K562 (cell line): ENCODE measurements around the gene TTC39B. TPM values are rescaled to one million over a fixed set of nuclear protein-coding genes. Genes with fewer than 3 reads are reported as not detected.

Source experiments
- ATAC-seq: fragments of 200-7000 bp; cut with Tn5 transposase; 3 replicates; pipeline ENCODE4 v1.9.1; 2020; ENCODE audit warnings: moderate library complexity
- BruUV-seq: library from RNA; stranded (reverse); fragments of 400-500 nt; replicated peaks from 2 replicates; lab custom pipeline; 2021; lab: Mats Ljungman, UMichigan
- CTCF ChIA-PET: fragments of 300-600 bp; formaldehyde crosslinking; extraction: SDS; loops from one replicate; lab custom pipeline; 2021; ENCODE audit warnings: low intra/inter-chr PET ratio; lab: Yijun Ruan, JAX
- POLR2A ChIA-PET: fragments of 300-600, 350-650 bp; sonication (Branson Sonifier 250); formaldehyde crosslinking; extraction: SDS; loops from one replicate; lab custom pipeline; 2021; ENCODE audit warnings: antibody characterized with exemption, inconsistent platforms; lab: Yijun Ruan, JAX
- DNase-seq, 4 experiments: peaks; one replicate each; pipeline versions ENCODE4 v3.0.0 to v3.0.0-alpha.2; 2011 to 2018; ENCODE audit warnings: low spot score in 3 of 4, mixed read lengths in 3 of 4; ENCODE audit errors: extremely low read depth in 1 of 4
- FAIRE-seq: peaks from 2 replicates; lab custom pipeline; 2011; peaks lifted over from hg19 to GRCh38; lab: Jason Lieb, UNC
- H2AFZ ChIP-seq: 2 replicates; pipeline ENCODE4 v1.6.0; 2011; ENCODE audit warnings: low read depth, low read length, control low read depth, inconsistent platforms
- H3K27ac ChIP-seq: fragments of 200-600 bp; 3 replicates; pipeline ENCODE4 v1.8.0; 2011; ENCODE audit warnings: low read depth, mild to moderate bottlenecking, control low read depth, inconsistent platforms, low read length, moderate library complexity, mixed read lengths; ENCODE audit errors: extremely low read depth
- H3K27me3 ChIP-seq, 2 experiments: fragments of 300-600 bp in 1 of 2; 2 replicates in 1 of 2; 3 replicates in 1 of 2; pipeline versions ENCODE4 v1.6.0 to v1.8.0; 2011; ENCODE audit warnings: inconsistent platforms in 2 of 2, low read length in 2 of 2, mild to moderate bottlenecking in 1 of 2, mixed read lengths in 1 of 2, moderate library complexity in 1 of 2; ENCODE audit not compliant: control insufficient read depth in 2 of 2, insufficient read depth in 2 of 2
- H3K36me3 ChIP-seq: fragments of 300-600 bp; 3 replicates; pipeline ENCODE4 v1.8.0; 2011; ENCODE audit warnings: mild to moderate bottlenecking, low read length, inconsistent platforms; ENCODE audit not compliant: control insufficient read depth, insufficient read depth
- H3K4me1 ChIP-seq, 2 experiments: fragments of 200-600 bp in 1 of 2; replicated peaks in 1 of 2; 2 replicates in 1 of 2; 3 replicates in 1 of 2; pipeline versions ENCODE4 v1.5.1 to v1.8.0; 2011; ENCODE audit warnings: inconsistent platforms in 2 of 2, low read length in 2 of 2, mild to moderate bottlenecking in 1 of 2, mixed read lengths in 1 of 2, moderate library complexity in 1 of 2; ENCODE audit not compliant: control insufficient read depth in 2 of 2, insufficient read depth in 2 of 2
- H3K4me2 ChIP-seq: 2 replicates; pipeline ENCODE4 v1.6.1; 2011; ENCODE audit warnings: low read length, control low read depth, inconsistent platforms, mixed read lengths; ENCODE audit not compliant: insufficient read depth
- H3K4me3 ChIP-seq: fragments of 200-600 bp; sonication (generic), shearing (Covaris generic); 2 replicates; pipeline ENCODE4 v1.5.1; 2016; ENCODE audit warnings: control low read depth, inconsistent platforms
- H3K79me2 ChIP-seq: fragments of 200-600 bp; 3 replicates; pipeline ENCODE4 v1.8.0; 2011; ENCODE audit warnings: low read length, inconsistent platforms; ENCODE audit not compliant: control insufficient read depth, insufficient read depth
- H3K9ac ChIP-seq, 2 experiments: 2 replicates each; pipeline versions ENCODE4 v1.6.0 to v1.6.1; 2011; ENCODE audit warnings: low read depth in 2 of 2, low read length in 2 of 2, control low read depth in 1 of 2, inconsistent platforms in 1 of 2, mild to moderate bottlenecking in 1 of 2, mixed read lengths in 1 of 2; ENCODE audit not compliant: insufficient read depth in 1 of 2
- H3K9me1 ChIP-seq: one replicate; pipeline ENCODE4 v1.6.0; 2011; ENCODE audit warnings: inconsistent platforms, mild to moderate bottlenecking, low read length, moderate library complexity; ENCODE audit not compliant: control insufficient read depth, insufficient read depth
- H3K9me3 ChIP-seq: replicated peaks from 2 replicates; pipeline ENCODE4 v1.5.1; 2011; ENCODE audit warnings: low read depth, low read length, inconsistent platforms; ENCODE audit not compliant: control insufficient read depth, insufficient read depth
- H4K20me1 ChIP-seq: replicated peaks from 2 replicates; pipeline ENCODE4 v1.6.1; 2011; ENCODE audit warnings: low read length, inconsistent platforms, mixed read lengths; ENCODE audit not compliant: control insufficient read depth, insufficient read depth
- BMI1 ChIP-seq: fragments of 150-350 bp; IDR thresholded peaks from 2 replicates; pipeline ENCODE4 v1.6.1; 2014; ENCODE audit warnings: low read length
- BRD4 ChIP-seq: fragments of 200-600 bp; sonication (generic); IDR thresholded peaks from 2 replicates; pipeline ENCODE4 v1.6.1; 2017; ENCODE audit warnings: inconsistent platforms
- BRF2 ChIP-seq: IDR thresholded peaks from 3 replicates; pipeline ENCODE4 v1.6.1; 2011; ENCODE audit warnings: borderline replicate concordance, mild to moderate bottlenecking; ENCODE audit not compliant: insufficient read length, insufficient read depth
- CUX1 ChIP-seq: fragments of 200-800 bp; sonication (Bioruptor generic); IDR thresholded peaks from 2 replicates; pipeline ENCODE4 v1.6.1; 2016; ENCODE audit warnings: missing genetic modification characterization, missing compliant biosample characterization
- CXXC5 ChIP-seq: fragments of 250-450 bp; sonication (Bioruptor Pico); IDR thresholded peaks from 2 replicates; pipeline ENCODE4 v1.8.0; 2022; ENCODE audit warnings: inconsistent platforms, mild to moderate bottlenecking, moderate library complexity
- DIDO1 ChIP-seq: fragments of 450-650 bp; IDR thresholded peaks from 2 replicates; pipeline ENCODE4 v1.6.1; 2016; ENCODE audit warnings: low read depth, missing biosample characterization, missing genetic modification characterization
- HMG20A ChIP-seq: fragments of 450-650 bp; formaldehyde crosslinking; conservative IDR thresholded peaks from 2 replicates; pipeline ENCODE4 v1.4.0; 2020; ENCODE audit warnings: mild to moderate bottlenecking, mixed read lengths
- LEF1 ChIP-seq: fragments of 450-650 bp; IDR thresholded peaks from 2 replicates; pipeline ENCODE4 v1.6.1; 2016; ENCODE audit warnings: mild to moderate bottlenecking
- NCOA2 ChIP-seq, 2 experiments: fragments of 450-650 bp; IDR thresholded peaks; 2 replicates each; pipeline ENCODE4 v1.6.1; 2018; ENCODE audit warnings: mild to moderate bottlenecking in 2 of 2, moderate library complexity in 1 of 2; ENCODE audit not compliant: partially characterized antibody in 2 of 2
- UBTF ChIP-seq, 2 experiments: IDR thresholded peaks; 2 replicates each; pipeline ENCODE4 v1.6.1; 2012; ENCODE audit warnings: improper control_type of control experiment in 2 of 2, low read depth in 2 of 2, low read length in 2 of 2, borderline replicate concordance in 1 of 2
- ZNF133 ChIP-seq: fragments of 250-450 bp; sonication (Bioruptor Pico); IDR thresholded peaks from 2 replicates; pipeline ENCODE4 v1.4.0; 2020; ENCODE audit warnings: mild to moderate bottlenecking
- WGBS: fragments of 100-300 bp; shearing (Covaris generic); methylation state at CpG from one replicate; pipeline ENCODE4 v1.1.6; 2016; ENCODE audit warnings: low coverage, mixed read lengths; ENCODE audit not compliant: insufficient coverage; ENCODE audit errors: missing lambda C conversion rate; 5-methylcytosine and 5-hydroxymethylcytosine counted together
- in situ Hi-C: fragments of 300-500 bp; cut with MboI; formaldehyde crosslinking; loops from 4 replicates; pipeline ENCODE4 v1.15.0; 2018; ENCODE audit warnings: inconsistent platforms, mixed read lengths
- intact Hi-C: fragments of 100-400 bp; cut with micrococcal nuclease; formaldehyde crosslinking; loops from 2 replicates; pipeline ENCODE4 v1.14.2; 2022
- polyA plus RNA-seq, 8 experiments: library from polyadenylated mRNA; depleted of rRNA in 4 of 8; stranded (reverse) in 5 of 8; unstranded in 3 of 8; fragments of >200 nt; fragmentation: Nextera tagmentation in 2 of 8; fragmentation: Illumina TruSeq in 1 of 8; extraction: Ambion mirVana in 2 of 8; extraction: Trizol in 1 of 8; gene quantifications; 2 replicates each; pipeline versions ENCODE4 v1.2.1 to v1.2.3, GENCODE V29; 2011 to 2014; ENCODE audit warnings: inconsistent platforms in 1 of 8, missing spikeins in 1 of 8
- total RNA-seq, 7 experiments: library from RNA; depleted of rRNA in 6 of 7; stranded (reverse); fragments of >200 nt in 6 of 7; fragmentation: Illumina TruSeq in 2 of 7; extraction: Trizol in 2 of 7; gene quantifications; 2 replicates each; pipeline versions ENCODE4 v1.2.1 to v1.2.3, GENCODE V29; 2011 to 2021; ENCODE audit warnings: low replicate concordance in 1 of 7

TTC39B gene
- total and polyA plus RNA-seq, 9 of the 15 experiments (the other 6 are each of a cell fraction or from before 2014, with no cell fraction given): 0.32 to 1.2 (median 0.95) TPM

- Histone ChIP-seq H3K27ac (no peak overlapping the region), H3K36me3 (no peaks in the 10 kb centered on the region), H3K4me1 (peaks cover 0 to 17% of the 10 kb centered on the region in 2 experiments; a peak in 3 of 5 replicates), H3K9me3 (no peaks in the 10 kb centered on the region), H3K27me3 (no peaks in the 10 kb centered on the region), H3K9me1 (no peaks in the 10 kb centered on the region), H3K4me3 (no peak overlapping the region), H3K9ac (no peak overlapping the region), H3K79me2 (no peaks in the 10 kb centered on the region), H4K20me1 (no peaks in the 10 kb centered on the region), H2AFZ (no peak overlapping the region), H3K4me2 (no peak overlapping the region)
- BruUV-seq: no TSS peak
- DNase-seq (no peak), FAIRE-seq (no peak), ATAC-seq (no peak)
- in situ Hi-C loops (no loop called here), intact Hi-C loops (no loop called here)
- WGBS: no CpG with 5 or more reads among the region's 1 CpG
- ChIA-PET CTCF (no interaction called here), POLR2A (no interaction called here)
- TF ChIP-seq NCOA2 (IDR thresholded peaks at IDR 0.05; ENCODE audit: partially characterized antibody in 2 of 2) (no peak), BRD4 (no peak), BMI1 (no peak), LEF1 (no peak), CXXC5 (CRISPR knock-in tag) (no peak), ZNF133 (CRISPR knock-in tag) (no peak), UBTF (IDR thresholded peaks at IDR 0.05; ENCODE audit: borderline replicate concordance in 1 of 2, low read depth in 2 of 2, low read length in 2 of 2) (no peak), DIDO1 (tag) (no peak), BRF2 (no peak), CUX1 (CRISPR knock-in tag) (no peak), HMG20A (CRISPR knock-in tag) (no peak)
These were observed 2.4 kb downstream of the TTC39B start for GRCh38 chr9:15304632-15305031.
